HG03135 (cell line): ENCODE data around the gene XRCC4.

Experiments
- ATAC-seq: cut with Tn5 transposase; IDR thresholded peaks from one replicate; pipeline ENCODE4 v1.9.1; 2021; ENCODE audit warnings: mild to moderate bottlenecking, moderate library complexity; ENCODE audit not compliant: unreplicated experiment

The XRCC4 gene

DNA sequence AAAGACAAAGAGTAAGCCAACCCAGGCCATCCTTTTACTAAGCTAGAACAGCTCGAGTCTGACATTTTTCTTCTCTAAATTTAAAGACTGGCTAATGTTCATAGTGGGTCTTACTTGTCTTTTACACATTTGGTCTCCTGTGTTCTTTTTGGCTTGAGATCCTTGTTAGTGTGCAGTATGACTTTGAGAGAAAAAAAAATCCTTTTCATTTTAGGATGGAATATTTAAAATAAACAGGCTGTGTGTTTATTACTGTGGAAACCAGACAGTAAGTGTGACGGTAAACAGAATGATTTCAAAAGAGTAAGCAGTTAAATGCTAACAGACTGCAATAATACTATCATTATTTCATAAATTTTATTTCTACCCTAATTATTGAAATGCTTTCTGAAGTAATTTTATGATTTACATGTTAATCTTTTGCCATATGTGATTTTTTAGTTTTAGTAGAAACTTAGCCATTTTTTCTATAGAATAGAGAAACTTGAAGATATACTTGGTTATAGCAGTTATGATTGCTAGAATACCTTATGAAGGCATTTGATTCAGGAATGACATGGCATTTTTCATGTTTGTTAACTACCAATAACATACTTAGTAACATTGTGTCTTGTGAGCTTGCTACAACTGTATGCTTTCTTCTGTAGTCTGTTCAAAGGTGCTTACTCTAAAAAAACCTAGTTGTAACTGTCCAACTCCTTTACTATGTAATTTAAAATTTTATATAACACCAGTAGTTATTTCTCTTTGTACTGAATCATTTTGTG lies 92.4 kb downstream of the XRCC4 start:
- no peak for ATAC-seq

- no peak for ATAC-seq
Measured at GRCh38 chr5:83172011-83172410, 94.7 kb downstream of the XRCC4 start.

DNA sequence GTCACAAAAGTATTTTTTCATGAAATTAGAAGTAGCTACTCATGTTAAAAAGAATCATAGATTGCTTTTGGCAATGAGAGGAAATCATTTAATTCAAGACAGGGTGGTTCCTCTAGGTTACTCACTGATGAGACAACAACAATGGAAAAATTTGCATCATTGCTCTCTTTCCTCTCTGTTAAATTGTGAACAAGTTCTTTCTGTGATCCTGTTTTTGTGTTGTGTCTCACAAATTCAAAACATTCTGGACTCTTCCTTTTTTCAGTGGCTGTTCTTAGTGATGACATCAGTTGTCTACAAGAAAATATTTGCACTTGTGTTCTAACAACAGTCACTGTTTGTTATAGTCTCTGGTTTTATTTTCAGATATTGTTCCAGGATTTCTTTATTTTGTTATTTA lies 95.3 kb downstream of the XRCC4 start:
- ATAC-seq = no peak

DNA sequence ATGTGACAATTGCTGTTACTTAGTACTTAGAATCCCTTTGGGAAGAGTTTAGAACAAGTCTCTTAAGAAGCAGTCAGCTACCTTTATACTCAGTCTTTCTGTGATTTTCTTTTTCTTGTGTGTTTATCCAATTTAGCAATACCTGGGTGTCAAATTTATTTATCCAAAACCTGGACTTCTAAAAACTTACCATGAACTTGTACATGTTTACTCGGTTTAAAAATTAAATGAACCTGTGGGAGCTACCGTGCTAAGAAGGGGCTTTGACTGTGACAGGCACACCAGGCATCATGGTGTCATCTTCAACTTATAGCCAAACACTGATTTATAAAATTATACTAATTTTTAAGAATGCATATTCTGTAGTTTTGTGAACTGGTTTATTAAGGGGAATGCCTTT lies 96.5 kb downstream of the XRCC4 start:
- no peak for ATAC-seq

DNA sequence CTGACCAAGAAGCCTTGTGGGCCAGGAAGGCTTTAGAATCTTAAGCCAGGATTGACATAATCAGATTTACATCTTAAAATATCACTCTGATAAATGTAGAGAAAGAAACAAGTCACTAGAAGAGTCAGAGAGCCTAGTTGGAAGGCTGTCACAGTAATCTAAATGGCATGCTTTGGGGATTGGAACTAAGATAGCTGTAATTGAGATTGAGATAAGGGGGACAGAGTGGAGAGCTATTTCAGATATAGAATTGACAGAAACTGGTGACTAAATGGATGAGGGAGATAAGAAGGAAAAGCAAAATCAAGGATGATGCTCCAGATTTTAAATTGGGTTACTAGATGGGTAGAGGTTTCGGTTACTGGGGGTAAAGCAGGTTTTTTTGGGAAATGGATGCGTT lies 100.5 kb downstream of the XRCC4 start:
- no peak for ATAC-seq

GRCh38 chr5:83179966-83180365 lies 102.6 kb downstream of the XRCC4 start:
- ATAC-seq = no peak

- ATAC-seq = no peak
Measured at GRCh38 chr5:83184534-83184933, 107.2 kb downstream of the XRCC4 start.

DNA sequence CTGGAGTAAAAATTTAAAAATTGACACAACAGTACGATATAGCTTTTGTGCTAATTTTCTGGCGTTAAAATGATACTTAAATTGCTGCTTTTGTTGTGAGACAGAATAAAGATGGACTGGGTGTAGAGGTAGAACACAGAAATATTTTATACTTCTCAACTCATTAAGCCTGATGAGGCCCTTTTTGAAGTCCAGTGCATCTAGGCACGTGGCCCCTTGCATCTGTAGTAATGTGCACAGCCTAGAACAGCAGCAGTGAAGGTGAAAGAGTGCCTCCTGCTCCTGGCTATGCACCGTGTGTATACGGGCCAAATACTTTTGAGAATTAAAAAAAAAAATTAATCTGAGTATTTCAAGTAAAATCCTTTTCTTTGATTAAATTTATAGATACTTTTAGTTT lies 115.6 kb downstream of the XRCC4 start:
- no peak for ATAC-seq

- ATAC-seq = no peak
Measured at GRCh38 chr5:83197326-83197967, 120.1 kb downstream of the XRCC4 start.

GRCh38 chr5:83199126-83199525 lies 121.8 kb downstream of the XRCC4 start:
- ATAC-seq = no peak

DNA sequence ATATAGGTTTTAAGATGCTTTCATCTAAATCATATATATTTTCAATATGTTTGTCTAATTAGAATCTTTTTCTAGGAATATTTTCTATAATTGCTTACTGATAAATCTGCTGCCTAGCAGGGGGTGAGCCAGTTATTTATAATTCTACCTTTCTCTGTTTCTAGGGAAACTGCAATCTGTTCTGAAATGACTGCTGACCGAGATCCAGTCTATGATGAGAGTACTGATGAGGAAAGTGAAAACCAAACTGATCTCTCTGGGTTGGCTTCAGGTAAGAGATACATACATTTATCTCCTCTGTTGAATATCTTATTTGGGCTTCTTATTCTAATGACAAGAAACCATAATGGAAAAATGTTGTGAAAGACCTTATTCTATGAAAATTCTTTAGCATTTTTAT lies 127.3 kb downstream of the XRCC4 start:
- peak; percentile 69 for ATAC-seq

GRCh38 chr5:83209963-83210362 lies 132.6 kb downstream of the XRCC4 start:
- ATAC-seq = no peak

- ATAC-seq = no peak
Measured at GRCh38 chr5:83219077-83219476, 141.7 kb downstream of the XRCC4 start.

GRCh38 chr5:83219495-83219894 lies 142.1 kb downstream of the XRCC4 start:
- ATAC-seq = no peak

DNA sequence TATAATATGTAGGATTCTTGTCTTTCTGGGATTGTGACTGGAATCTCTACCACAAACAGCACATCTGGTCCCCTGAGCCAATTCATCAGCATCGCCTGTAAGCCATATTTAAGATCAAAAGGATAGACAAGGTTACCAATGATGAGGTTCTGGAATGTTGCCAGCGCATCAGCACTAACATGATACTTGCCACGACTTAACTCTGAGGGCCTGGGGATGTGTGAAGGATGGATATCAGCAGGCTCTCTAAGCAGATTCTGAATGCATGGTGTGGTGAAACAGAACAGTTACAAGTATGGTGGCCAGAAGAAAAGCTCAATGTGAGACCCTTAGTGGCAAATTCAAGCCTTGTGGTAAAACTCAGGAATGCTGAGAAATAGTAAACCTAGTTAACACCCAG lies 143.0 kb downstream of the XRCC4 start:
- ATAC-seq = no peak

- ATAC-seq = no peak
Measured at GRCh38 chr5:83222906-83223305, 145.6 kb downstream of the XRCC4 start.

- ATAC-seq = no peak
Measured at GRCh38 chr5:83227611-83228010, 150.3 kb downstream of the XRCC4 start.

DNA sequence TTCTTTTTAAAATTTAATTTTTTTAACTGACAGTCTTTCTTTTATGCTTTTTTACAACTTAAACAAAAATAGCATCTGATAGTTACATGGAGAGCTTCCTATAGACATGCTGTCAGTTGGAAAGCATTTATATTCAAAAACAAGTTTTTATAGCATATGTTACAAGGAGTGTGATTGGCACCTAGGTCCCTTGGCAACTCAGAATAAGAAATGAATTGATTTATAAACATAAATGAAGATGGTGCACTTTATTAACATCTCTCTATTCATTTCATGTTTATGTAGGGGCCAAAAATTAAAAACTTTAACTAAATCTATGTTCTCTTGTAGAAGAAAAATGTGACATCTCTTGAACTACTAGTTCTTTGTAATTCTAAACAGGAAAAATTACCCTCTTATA lies 153.2 kb downstream of the XRCC4 start:
- ATAC-seq = no peak

GRCh38 chr5:83244516-83244915 lies 167.2 kb downstream of the XRCC4 start:
- no peak for ATAC-seq

DNA sequence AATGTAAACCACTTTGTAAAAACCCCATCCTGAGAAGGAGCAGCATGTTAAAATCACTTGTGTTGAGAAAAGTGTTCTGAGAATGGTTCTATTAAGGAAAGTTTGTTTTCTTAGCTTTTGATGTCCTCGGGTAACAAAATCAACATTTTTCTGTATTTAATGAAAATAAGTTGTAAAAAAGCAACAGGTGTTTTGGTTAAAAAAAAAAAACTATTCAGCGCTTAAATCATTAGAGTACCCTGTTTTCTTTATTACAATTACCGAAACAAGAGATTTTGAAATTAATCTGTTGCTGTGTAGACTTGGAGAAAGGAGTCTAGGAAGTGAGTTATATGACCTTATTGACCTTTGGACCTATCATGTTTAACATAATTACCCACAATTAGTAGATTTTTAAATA lies 167.7 kb downstream of the XRCC4 start:
- ATAC-seq = no peak

DNA sequence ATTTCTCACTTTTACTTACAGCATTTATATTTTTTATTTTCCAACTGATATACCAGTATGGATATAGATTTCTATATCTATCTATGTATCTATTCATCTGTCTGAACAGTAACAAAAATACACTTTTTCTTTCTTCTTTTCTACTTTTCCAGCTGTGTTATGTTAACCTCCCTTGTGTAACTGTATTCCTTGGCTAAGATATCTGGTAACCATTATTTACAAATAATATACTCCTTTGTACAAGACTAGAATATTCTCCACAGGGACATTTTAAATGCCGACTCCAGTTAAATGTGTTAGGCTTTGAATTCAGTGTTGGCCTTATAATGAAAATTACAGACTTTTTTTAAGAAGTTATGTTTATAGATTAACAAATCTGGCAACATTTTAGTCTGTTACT lies 168.7 kb downstream of the XRCC4 start:
- no peak for ATAC-seq

DNA sequence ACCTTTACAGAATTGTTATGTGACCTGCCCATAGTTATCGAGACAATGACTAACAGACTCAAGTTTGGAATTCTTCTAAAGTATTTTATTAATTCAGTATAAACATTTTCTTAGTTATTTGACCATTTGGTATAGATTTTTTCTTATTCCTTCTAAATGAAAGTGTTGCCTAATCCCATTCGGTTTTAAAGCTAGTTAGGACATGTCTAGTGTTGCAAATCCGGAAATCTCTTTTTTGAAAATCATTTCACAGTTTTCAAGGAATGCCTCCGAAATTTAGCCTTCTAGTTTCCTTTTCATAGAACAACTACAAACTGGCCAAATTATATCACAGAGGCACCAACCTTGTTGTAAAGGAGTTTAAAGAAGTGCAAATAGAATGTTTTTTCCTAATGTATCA lies 171.8 kb downstream of the XRCC4 start:
- ATAC-seq = no peak

DNA sequence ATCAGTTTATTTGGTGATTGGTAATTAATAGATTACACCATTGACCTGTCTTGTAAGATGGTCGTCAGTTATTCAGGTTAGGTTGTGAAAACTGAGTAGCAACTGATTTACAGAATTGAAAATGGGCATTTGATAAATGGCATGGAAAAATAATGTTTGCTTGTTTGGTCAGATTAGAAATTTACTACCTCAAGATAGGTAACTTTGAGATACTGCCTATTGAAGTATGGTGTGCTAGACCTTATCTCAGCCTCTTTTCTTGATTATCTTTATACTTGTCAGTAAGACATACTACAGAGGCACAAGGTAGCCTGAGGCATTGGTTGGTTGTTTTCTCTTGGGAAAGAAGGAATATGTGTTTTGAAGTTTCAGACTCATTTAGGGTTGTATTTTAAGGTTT lies 174.5 kb downstream of the XRCC4 start:
- ATAC-seq = no peak
